Measurements from ENCODE around the gene ATF1.

- TF ChIP-seq CTCF (IDR thresholded peaks at IDR 0.05) (no peak), POLR2A (IDR thresholded peaks at IDR 0.05) (no peak)
Measured at GRCh38 chr12:50715174-50715573, 48.7 kb upstream of the ATF1 start.

Data from adrenal gland (tissue), 5 donors.